ENCODE measurements around the gene ADAP2.
"Not testable (repeated sequence)": the region's sequence is repeated elsewhere in the genome, so short reads cannot be mapped to it uniquely, and the experiment has no call there.

ADAP2 gene

GRCh38 chr17:30929081-30929633, 7.4 kb downstream of the ADAP2 start:
- DNase-seq, result no peak
- Histone ChIP-seq H3K9me3 (ENCODE audit: control insufficient read depth, low read length) (no peaks in the 10 kb centered on the region), H3K36me3 (ENCODE audit: control insufficient read depth, insufficient read depth, low read length) (no peaks in the 10 kb centered on the region), H3K27me3 (replicated peaks; ENCODE audit: control insufficient read depth, insufficient read depth, low read length, poor library complexity, severe bottlenecking) (peaks cover 4% of the 10 kb centered on the region), H3K27ac (ENCODE audit: insufficient read depth, low read length, poor library complexity, severe bottlenecking) (no peak overlapping the region), H3K4me1 (ENCODE audit: control insufficient read depth, insufficient read depth, low read length, poor library complexity, severe bottlenecking) (no peaks in the 10 kb centered on the region), H3K4me3 (ENCODE audit: insufficient read depth, low read depth, low read length, poor library complexity, severe bottlenecking) (no peak overlapping the region)

- H3K9me3 ChIP-seq (ENCODE audit: control insufficient read depth, low read length); H3K36me3 ChIP-seq (ENCODE audit: control insufficient read depth, insufficient read depth, low read length); H3K4me3 ChIP-seq (ENCODE audit: insufficient read depth, low read depth, low read length, poor library complexity, severe bottlenecking); H3K27ac ChIP-seq (ENCODE audit: insufficient read depth, low read length, poor library complexity, severe bottlenecking); DNase-seq; H3K27me3 ChIP-seq (replicated peaks; ENCODE audit: control insufficient read depth, insufficient read depth, low read length, poor library complexity, severe bottlenecking); H3K4me1 ChIP-seq (ENCODE audit: control insufficient read depth, insufficient read depth, low read length, poor library complexity, severe bottlenecking): not testable (repeated sequence)
Observed at GRCh38 chr17:30929861-30930260, 8.1 kb downstream of the ADAP2 start.

GRCh38 chr17:30930495-30930894, 8.8 kb downstream of the ADAP2 start:
- H3K36me3 ChIP-seq (ENCODE audit: control insufficient read depth, insufficient read depth, low read length), result no peaks in the 10 kb centered on the region
- DNase-seq, result no peak

GRCh38 chr17:30931582-30931981, 9.8 kb downstream of the ADAP2 start:
- H3K9me3 ChIP-seq (ENCODE audit: control insufficient read depth, low read length); H3K4me3 ChIP-seq (ENCODE audit: insufficient read depth, low read depth, low read length, poor library complexity, severe bottlenecking); H3K36me3 ChIP-seq (ENCODE audit: control insufficient read depth, insufficient read depth, low read length); H3K27ac ChIP-seq (ENCODE audit: insufficient read depth, low read length, poor library complexity, severe bottlenecking); DNase-seq; H3K27me3 ChIP-seq (replicated peaks; ENCODE audit: control insufficient read depth, insufficient read depth, low read length, poor library complexity, severe bottlenecking); H3K4me1 ChIP-seq (ENCODE audit: control insufficient read depth, insufficient read depth, low read length, poor library complexity, severe bottlenecking): not testable (repeated sequence)

More at GRCh38 chr17:30930495-30930894, 8.8 kb downstream of the ADAP2 start:
- H3K4me3 ChIP-seq (ENCODE audit: insufficient read depth, low read depth, low read length, poor library complexity, severe bottlenecking), result no peak overlapping the region
- no peaks in the 10 kb centered on the region for H3K9me3 ChIP-seq (ENCODE audit: control insufficient read depth, low read length)
- no peaks in the 10 kb centered on the region for H3K27me3 ChIP-seq (replicated peaks; ENCODE audit: control insufficient read depth, insufficient read depth, low read length, poor library complexity, severe bottlenecking)
- no peak overlapping the region for H3K27ac ChIP-seq (ENCODE audit: insufficient read depth, low read length, poor library complexity, severe bottlenecking)
- H3K4me1 ChIP-seq (ENCODE audit: control insufficient read depth, insufficient read depth, low read length, poor library complexity, severe bottlenecking), result no peaks in the 10 kb centered on the region

GRCh38 chr17:30933966-30934365, 12.2 kb downstream of the ADAP2 start:
- Histone ChIP-seq H3K27me3 (replicated peaks; ENCODE audit: control insufficient read depth, insufficient read depth, low read length, poor library complexity, severe bottlenecking) (no peaks in the 10 kb centered on the region), H3K4me1 (ENCODE audit: control insufficient read depth, insufficient read depth, low read length, poor library complexity, severe bottlenecking) (no peaks in the 10 kb centered on the region), H3K9me3 (ENCODE audit: control insufficient read depth, low read length) (no peaks in the 10 kb centered on the region), H3K4me3 (ENCODE audit: insufficient read depth, low read depth, low read length, poor library complexity, severe bottlenecking) (no peak overlapping the region), H3K27ac (ENCODE audit: insufficient read depth, low read length, poor library complexity, severe bottlenecking) (no peak overlapping the region), H3K36me3 (ENCODE audit: control insufficient read depth, insufficient read depth, low read length) (no peaks in the 10 kb centered on the region)
- no peak for DNase-seq

GRCh38 chr17:30939051-30939689, 17.4 kb downstream of the ADAP2 start:
- Histone ChIP-seq H3K9me3 (ENCODE audit: control insufficient read depth, low read length) (no peaks in the 10 kb centered on the region), H3K27ac (ENCODE audit: insufficient read depth, low read length, poor library complexity, severe bottlenecking) (no peak overlapping the region), H3K4me1 (ENCODE audit: control insufficient read depth, insufficient read depth, low read length, poor library complexity, severe bottlenecking) (no peaks in the 10 kb centered on the region), H3K36me3 (ENCODE audit: control insufficient read depth, insufficient read depth, low read length) (no peaks in the 10 kb centered on the region), H3K4me3 (ENCODE audit: insufficient read depth, low read depth, low read length, poor library complexity, severe bottlenecking) (no peak overlapping the region), H3K27me3 (replicated peaks; ENCODE audit: control insufficient read depth, insufficient read depth, low read length, poor library complexity, severe bottlenecking) (no peaks in the 10 kb centered on the region)
- no peak for DNase-seq

GRCh38 chr17:30942308-30943079, 20.7 kb downstream of the ADAP2 start:
- Histone ChIP-seq H3K4me3 (ENCODE audit: insufficient read depth, low read depth, low read length, poor library complexity, severe bottlenecking) (no peak overlapping the region), H3K36me3 (ENCODE audit: control insufficient read depth, insufficient read depth, low read length) (no peaks in the 10 kb centered on the region), H3K4me1 (ENCODE audit: control insufficient read depth, insufficient read depth, low read length, poor library complexity, severe bottlenecking) (no peaks in the 10 kb centered on the region), H3K9me3 (ENCODE audit: control insufficient read depth, low read length) (no peaks in the 10 kb centered on the region), H3K27me3 (replicated peaks; ENCODE audit: control insufficient read depth, insufficient read depth, low read length, poor library complexity, severe bottlenecking) (no peaks in the 10 kb centered on the region), H3K27ac (ENCODE audit: insufficient read depth, low read length, poor library complexity, severe bottlenecking) (no peak overlapping the region)
- DNase-seq, result no peak

- H3K4me3 ChIP-seq (ENCODE audit: insufficient read depth, low read depth, low read length, poor library complexity, severe bottlenecking), result no peak overlapping the region
- no peak for DNase-seq
- H3K36me3 ChIP-seq (ENCODE audit: control insufficient read depth, insufficient read depth, low read length), result no peaks in the 10 kb centered on the region
- H3K27ac ChIP-seq (ENCODE audit: insufficient read depth, low read length, poor library complexity, severe bottlenecking), result no peak overlapping the region
- no peaks in the 10 kb centered on the region for H3K9me3 ChIP-seq (ENCODE audit: control insufficient read depth, low read length)
- no peaks in the 10 kb centered on the region for H3K27me3 ChIP-seq (replicated peaks; ENCODE audit: control insufficient read depth, insufficient read depth, low read length, poor library complexity, severe bottlenecking)
- no peaks in the 10 kb centered on the region for H3K4me1 ChIP-seq (ENCODE audit: control insufficient read depth, insufficient read depth, low read length, poor library complexity, severe bottlenecking)
Observed at GRCh38 chr17:30947796-30948195, 26.1 kb downstream of the ADAP2 start.

- H3K27me3 ChIP-seq (replicated peaks; ENCODE audit: control insufficient read depth, insufficient read depth, low read length, poor library complexity, severe bottlenecking), result no peaks in the 10 kb centered on the region
- H3K4me3 ChIP-seq (ENCODE audit: insufficient read depth, low read depth, low read length, poor library complexity, severe bottlenecking), result no peak overlapping the region
- no peak for DNase-seq
- H3K36me3 ChIP-seq (ENCODE audit: control insufficient read depth, insufficient read depth, low read length), result no peaks in the 10 kb centered on the region
- H3K27ac ChIP-seq (ENCODE audit: insufficient read depth, low read length, poor library complexity, severe bottlenecking), result no peak overlapping the region
- H3K9me3 ChIP-seq (ENCODE audit: control insufficient read depth, low read length), result no peaks in the 10 kb centered on the region
- H3K4me1 ChIP-seq (ENCODE audit: control insufficient read depth, insufficient read depth, low read length, poor library complexity, severe bottlenecking), result no peaks in the 10 kb centered on the region
Observed at GRCh38 chr17:30950189-30950588, 28.4 kb downstream of the ADAP2 start.

- no peak overlapping the region for H3K27ac ChIP-seq (ENCODE audit: insufficient read depth, low read length, poor library complexity, severe bottlenecking)
Observed at GRCh38 chr17:30950669-30951399, 29.1 kb downstream of the ADAP2 start.

More at GRCh38 chr17:30950669-30951399, 29.1 kb downstream of the ADAP2 start:
- H3K27me3 ChIP-seq (replicated peaks; ENCODE audit: control insufficient read depth, insufficient read depth, low read length, poor library complexity, severe bottlenecking), result no peaks in the 10 kb centered on the region
- H3K4me3 ChIP-seq (ENCODE audit: insufficient read depth, low read depth, low read length, poor library complexity, severe bottlenecking), result no peak overlapping the region
- H3K9me3 ChIP-seq (ENCODE audit: control insufficient read depth, low read length), result no peaks in the 10 kb centered on the region
- H3K4me1 ChIP-seq (ENCODE audit: control insufficient read depth, insufficient read depth, low read length, poor library complexity, severe bottlenecking), result no peaks in the 10 kb centered on the region
- no peak for DNase-seq
- no peaks in the 10 kb centered on the region for H3K36me3 ChIP-seq (ENCODE audit: control insufficient read depth, insufficient read depth, low read length)

All from effector memory CD4-positive, alpha-beta T cell (primary cell).